Measurements from ENCODE around the gene ADGRL3.

Gene ADGRL3

DNA sequence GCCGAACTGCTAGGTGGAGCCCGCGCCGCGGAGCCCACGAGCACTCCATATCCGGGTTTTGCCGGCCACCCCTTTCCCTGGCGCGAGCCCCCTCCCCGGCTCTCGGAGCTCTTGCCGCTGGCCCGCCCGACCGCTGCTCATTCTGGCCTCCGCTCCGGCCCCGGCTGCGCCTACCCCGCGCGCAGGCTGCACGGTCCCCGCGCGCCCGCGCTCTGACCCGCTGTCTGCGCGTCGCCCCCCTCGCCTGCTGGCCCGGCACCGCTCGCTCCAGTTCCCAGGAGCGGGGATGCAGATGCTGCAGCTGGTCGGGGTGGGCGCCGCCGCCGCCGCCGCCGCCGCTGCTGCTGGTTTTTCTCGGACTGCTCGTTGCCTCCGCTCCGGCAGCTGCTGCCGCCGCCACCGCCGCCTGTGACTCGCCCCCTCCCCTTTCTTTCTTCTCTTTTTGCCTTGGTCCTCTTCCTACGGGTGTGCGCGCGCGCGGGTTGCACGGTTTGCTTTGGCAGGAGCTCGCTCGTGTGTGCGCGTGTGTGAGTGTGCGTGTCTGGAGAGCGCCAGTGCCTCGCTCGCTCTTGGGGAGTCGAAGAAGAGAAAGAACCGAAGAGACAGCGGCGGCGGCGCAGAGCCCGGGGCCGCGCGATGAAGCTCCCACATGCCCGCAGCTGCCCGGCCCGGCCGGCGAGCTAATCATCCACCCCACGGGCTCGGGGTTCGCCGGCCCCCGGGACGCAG lies at the start of gene ADGRL3:
ADGRL3 (plus strand) TSS at position 140 of the 729 bp plus-strand sequence.
- peak in 2 of 3 donors; percentile 7 to 18 for DNase-seq

DNA sequence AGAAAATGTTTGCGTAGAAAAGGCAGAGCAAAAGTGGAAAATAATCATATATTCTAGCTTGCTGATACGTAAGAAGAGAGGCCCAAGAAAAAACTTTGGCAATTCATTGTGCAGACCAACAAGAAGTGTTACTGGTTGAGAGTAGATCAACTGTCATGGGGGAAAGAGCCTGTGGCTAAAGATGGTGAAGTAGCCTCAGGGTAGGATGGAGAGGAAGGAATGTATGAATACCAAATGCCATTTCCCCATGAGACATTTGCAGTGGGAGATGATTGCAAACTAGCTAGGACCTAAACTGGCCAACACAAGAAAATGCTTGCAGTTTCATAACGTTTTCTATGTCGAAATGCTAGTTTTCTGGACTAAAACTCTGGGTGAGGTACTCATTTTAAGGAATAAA lies 47.7 kb upstream of the ADGRL3 start:
- no peak for DNase-seq

DNA sequence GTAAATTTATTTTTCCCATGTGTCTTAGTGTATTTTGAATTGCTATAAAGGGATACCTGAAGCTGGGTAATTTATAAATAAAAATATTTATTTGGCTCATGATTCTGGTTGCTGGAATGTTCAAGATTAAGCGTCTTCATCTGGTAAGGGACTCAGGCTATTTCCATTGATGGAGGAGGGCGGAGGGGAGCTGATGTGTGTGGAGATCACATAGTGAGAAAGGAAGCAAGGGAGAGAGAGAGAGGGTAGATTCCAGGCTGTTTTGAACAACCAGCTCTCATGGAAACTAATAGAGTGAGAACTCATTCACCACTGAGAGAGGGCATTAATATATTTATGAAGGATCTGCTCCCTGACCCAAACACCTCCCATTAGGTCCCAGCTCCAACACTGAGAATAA lies 39.6 kb upstream of the ADGRL3 start:
- DNase-seq = no peak

DNA sequence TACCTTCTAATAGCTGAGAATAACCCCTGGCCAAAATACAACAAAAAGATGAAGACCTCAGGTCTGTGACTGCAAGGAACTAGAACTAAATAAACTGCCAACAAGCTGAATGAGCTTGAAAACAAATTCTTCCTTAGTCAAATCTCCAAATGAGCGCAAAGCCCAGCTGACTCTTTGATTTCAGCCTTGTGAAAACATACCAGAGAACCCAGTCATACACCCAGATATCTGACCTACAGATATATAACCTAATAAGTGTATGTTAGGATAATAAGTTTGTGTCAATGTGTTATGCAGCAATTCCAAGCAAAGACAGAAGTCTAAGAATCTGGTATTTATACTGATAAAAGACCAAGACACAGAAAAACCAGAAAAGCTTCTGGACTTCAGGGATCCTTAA lies 38.0 kb upstream of the ADGRL3 start:
- no peak for DNase-seq

DNA sequence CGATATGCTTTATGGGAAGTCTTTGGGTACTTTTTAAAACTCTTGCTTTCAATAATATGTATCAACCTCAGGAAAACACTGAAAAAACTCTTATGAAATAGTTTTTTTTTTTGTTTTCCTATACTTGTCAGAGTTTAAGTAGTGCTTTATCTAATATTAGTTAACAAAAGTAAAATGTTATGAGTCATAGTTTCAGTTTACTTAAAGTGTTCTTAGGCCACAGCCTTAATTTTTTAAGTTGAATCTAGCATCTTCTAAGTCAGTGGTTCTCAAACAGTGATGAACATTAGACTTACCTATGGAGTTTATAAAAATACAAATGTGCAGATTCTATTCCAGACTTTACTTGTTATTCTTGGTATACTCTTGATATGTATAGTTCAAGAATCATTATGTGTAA lies 26.3 kb upstream of the ADGRL3 start:
- DNase-seq = no peak

DNA sequence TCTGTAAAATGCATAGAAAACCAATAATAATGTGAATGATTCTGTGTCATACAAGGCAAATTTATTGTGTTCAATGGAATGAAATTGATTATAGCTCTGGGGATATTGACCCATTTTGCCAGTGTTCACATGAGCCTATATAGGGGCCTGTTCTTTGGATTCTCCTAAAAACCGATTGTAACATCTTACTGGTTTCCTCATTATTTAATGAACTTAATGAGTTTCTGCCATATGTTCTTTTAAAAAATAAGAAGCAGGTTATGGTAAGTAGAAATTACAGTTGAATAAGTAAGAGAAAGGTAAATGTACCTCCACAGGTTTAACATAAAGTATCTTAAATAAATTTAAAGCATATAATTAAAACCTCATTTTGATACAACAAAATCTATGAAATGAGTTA lies 24.6 kb upstream of the ADGRL3 start:
- no peak for DNase-seq

DNA sequence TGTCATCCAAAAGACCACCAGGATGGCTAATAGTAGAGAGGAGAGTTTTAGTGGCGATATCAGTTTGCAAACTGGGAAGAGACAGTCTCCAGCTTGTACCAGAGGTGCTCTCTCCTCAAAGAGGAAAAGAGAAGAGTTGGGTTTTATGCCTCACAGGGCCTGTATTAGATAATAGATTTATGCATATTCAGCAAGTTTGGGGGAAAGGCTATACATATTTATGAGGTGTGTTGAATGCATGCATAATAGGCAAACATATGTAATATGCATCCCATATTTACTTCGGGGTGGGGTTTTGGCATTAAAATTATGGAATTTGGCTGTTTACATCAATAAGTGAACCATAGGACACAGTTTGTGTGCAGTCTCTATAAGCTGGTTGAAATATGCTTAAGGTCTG lies 22.8 kb upstream of the ADGRL3 start:
- DNase-seq = no peak

DNA sequence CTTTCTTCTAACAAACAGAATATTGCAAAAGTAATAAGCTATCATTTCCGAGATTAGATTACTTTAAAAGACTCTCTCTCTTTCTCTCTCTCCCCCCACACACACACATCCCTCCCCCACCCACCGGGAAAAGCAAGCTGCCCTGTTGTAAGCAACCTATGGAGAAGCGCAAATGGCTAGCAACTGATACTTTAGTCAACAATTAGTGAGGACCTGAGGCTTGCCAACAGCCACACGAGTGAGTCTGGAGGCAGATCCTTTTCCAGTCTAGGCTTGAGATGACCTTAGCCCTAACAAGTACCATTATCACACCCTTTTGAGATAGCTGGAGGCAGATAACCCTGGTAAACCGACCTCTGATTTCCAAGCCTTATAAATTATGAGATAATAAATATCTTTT lies 19.7 kb upstream of the ADGRL3 start:
- no peak for DNase-seq

DNA sequence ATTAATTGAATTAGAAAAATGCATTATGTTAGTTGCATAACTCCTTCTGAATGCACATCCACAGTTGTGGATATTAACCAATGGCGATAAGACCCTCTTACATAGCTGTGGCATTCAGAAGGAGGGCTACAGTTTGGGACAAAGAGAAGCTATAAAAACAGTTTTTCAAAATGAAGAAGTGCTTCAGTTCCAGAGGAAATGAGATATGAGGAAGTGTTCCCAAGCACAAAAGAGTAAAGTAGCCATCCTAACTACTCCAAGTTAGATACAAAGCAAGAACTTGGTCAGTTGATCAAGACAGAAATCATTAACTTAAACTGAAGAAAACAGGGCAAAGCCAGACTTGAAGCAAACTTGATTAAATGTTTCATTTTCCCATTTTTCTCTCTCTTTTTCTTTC lies 17.2 kb upstream of the ADGRL3 start:
- peak in 1 of 3 donors; percentile 17 for DNase-seq

DNA sequence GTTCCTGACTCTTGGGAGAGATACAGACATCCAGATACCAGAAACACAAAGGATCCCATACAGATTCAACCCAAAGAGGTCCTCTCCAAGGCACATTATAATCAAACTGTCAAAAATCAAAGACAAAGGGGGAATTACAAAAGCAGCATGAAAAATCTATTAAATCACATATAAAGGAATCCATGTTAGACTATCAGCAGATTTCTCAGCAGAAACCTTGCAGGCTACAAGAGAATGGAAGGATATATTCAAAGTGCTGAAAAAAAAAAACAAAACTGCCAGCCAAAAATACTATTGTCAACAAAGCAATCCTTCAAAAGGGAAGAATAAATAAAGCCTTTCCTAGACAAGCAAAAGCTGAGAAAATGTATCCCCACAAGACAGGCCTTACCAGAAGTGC lies 14.8 kb upstream of the ADGRL3 start:
- DNase-seq = no peak

DNA sequence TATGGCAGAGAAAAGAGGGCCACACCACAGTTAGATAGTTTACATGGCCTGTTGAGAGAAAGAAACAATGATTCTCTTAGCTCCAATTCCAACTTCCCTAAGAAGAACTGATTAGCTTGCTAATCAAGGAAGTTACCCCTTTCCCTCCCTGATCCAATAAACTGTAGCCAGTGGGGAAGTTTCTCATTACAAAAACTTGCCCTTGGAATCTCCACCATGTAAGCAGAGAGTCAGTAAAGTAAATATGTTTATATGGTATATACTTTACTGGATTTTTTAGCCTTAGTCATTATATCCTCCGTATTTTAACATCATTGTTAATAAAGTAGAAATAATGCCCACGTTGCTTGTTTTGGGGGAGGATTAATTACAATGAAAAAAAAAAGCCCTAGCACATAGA lies 7.7 kb upstream of the ADGRL3 start:
- DNase-seq = no peak

DNA sequence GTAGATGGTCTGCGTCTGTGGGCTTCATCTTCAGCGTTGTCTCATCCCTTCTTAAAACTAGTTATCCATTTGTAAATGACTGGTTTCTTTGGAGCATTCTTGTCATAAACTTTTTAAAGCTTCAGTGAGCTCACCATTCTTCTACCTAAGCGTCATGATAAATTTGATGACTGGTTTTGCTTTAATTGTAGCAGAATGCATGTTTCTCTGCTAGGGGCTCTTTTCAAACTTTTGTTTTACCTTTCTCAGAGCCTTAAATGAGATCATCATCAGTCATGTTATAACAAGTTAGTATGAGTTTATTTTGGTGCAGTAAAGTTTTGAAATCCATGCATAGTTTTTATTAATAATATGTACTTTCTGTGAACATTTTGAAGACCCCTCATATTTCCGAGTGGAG lies 6.3 kb upstream of the ADGRL3 start:
- no peak for DNase-seq

DNA sequence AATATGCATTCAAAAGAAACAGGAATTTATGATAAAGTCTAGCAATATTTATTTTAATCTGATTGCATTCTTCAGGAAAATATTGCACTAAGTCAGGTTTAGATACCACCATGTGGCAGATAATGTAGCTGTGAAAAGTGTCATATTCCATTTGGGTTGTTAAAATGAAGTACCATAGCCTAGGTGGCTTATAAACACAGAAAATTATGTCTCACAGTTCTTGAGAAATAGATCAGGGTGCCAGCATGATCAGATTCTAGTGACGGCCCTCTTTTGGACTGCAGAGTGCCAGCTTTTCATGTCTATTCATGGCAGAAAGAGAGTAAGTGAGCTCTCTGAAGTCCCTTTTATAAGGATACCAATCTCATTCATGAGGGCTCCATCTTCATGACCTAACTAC lies 5.6 kb upstream of the ADGRL3 start:
- no peak for DNase-seq

DNA sequence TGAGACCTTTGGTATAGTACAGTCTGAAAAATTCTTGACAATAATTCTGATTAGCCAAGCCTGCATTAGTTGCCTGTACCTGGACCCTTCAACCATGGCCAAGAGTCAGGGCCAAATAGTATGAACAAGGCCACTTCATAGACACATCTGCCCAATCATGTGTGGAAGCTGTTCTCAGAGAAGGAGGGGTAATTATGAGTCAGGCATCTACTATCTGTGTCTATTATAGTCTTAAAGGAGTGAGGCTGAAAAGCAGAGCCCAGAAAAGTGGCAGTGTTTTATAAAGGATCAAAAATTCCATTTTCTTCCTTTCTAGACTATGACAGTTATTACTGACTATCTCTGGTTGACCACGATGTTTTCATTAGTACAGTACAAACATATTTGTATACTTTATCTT lies 5.0 kb upstream of the ADGRL3 start:
- DNase-seq = no peak

DNA sequence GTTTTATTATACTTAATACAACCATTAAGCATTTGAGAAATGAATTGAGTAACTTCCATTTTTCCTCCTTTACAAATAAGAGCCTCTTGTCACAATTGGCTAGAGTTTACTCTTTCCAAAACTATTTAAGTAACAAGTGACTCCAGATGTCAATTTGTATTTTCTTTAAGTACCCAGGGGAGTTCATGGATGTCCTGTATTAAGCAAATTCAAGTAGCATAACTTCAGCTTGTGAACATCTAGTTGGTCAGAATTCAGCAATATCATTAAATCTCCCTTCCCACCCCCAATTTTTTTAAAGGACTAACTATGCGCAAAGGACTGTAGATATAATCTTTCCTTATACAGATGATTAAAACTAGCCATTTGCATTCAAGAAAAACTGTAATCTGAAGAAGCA lies 1.4 kb upstream of the ADGRL3 start:
- DNase-seq = no peak

DNA sequence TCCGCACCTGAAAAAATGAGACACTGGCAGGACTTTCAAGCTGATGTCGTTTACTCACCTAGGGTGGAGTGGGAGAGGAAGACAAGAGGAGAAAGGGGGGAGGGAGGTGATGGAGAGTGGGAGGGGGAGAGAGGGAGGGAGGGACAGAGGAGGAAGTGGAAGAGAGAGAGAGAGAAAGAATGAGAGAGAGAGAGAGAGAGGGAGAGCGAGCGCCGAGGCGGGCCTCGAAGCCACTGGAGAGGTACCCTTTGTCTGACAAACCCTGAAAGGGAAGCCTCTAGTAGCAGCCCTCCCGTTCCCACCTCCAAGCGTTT lies 296 bp upstream of the ADGRL3 start:
- no peak for DNase-seq

DNA sequence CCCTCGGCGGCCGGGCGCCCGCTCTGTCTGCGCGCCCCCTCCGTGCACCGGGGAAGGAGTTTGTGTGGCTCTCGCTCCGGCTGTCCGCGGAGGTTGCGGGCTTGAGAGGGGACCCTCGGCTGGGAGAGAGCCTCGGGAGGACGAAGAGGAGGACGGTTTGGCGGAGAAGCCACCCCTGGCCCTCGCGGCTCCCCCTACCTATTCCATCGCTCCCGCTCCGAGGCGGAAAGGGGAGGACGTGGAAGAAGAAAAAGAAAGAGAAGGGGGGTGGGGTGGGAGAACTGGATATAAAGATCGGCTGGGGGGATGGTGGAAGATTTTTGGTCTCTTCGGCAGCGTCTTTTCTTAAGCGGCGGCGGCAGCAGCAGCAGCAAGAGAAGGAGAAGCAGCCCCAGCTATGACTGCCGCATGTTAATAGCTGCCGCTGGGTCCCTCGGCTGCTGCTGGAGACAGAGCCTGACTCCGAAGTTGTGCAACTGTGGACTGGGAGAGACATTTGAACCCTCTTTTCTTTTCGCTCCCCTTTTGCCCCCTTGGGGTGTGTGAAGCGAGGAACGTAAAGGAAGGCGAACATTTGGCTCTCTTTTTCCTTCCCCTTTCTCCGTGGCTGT lies 895 bp downstream of the ADGRL3 start:
- DNase-seq = peak in 2 of 3 donors; percentile 21

DNA sequence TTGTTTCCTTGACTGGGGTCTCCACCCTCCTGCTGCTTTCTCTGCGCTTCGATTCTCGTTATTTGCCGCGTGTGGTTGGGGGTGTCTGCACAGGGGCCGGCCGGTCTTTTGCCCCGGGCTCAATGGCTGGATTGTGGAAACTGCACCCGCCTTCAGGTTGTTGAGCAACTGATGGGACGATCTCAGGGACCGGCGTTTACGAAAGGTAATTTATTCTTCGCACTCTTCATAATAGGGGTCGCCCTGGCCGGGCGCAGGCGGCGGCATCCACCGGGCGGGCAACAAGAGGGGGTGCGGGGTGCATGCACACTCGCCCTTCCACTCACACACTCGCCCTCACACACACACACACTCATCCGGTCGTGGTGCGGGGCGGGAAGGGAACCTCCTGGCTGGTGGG lies 1.4 kb downstream of the ADGRL3 start:
- DNase-seq = no peak

DNA sequence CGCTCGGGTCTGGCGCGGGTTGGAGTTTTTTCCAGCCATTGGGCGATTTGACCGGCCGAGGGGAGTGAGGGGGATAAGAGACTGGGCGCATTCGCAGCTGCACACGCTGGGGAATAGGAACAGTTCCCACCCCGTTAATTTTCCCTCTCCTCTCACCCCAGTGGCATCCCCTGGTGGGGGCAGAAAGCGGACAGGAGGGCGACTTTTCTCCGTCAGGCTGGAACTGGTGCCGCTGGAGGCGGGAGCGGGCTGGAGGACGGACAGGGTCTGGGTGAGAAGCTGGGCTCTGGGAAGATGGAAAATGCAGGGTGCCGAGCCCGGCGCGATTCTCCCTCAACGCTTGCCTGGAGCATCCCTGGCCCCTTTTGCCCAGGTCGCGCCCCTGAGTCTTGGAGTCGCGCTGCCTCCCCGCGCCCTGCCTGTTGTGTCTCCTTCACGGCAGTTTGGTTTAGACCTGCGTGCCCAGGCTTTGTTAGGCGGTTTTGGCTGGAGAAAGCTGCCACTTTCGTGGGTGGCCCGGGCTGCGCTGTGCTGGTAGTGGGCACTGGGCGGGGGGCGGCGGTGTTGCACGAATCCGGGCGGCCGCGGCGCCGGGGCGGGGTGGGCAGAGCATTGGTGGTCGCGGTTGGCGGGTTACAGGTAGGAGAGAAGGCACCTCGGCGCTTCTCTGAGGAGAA lies 2.0 kb downstream of the ADGRL3 start:
- peak in 1 of 3 donors; percentile 1 for DNase-seq

DNA sequence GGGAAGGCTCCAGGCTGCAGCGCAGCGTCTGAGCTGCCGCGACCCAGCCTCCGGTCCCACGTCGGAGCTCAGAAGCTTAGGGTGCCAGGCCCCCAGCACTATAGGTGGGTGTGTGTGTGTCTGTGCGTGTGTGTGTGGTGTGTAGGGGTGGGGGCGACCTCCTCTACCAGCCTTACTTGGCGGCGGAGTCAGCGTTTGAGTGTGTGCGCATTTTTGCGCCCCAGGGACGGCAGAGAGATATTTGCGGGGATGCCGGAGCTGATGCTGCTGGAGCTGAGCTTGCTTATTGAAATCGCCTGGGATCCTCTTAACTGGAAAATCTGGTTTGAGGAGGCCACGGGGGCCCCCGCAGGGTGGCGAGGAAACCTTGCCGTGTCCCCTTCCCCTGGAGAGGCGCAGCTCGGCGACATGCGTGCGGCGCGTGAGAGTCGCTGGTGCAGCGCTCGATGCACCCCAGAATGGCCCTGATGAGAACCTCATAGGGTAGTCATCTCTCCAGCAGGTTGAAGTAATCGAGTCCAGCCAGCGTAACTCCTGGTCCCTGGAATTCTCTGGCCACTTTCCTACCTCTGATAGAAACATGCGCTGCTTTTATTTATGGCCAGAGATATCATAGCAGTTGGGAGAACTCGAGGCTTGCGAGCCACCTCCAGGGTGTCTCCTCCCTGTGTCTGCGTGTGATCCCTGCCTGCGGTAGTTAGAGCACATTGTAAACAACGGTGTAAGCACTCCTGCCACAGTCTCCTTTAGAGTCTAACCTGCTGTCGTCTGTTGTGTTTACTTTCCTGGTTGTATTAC lies 2.7 kb downstream of the ADGRL3 start:
- DNase-seq = no peak

DNA sequence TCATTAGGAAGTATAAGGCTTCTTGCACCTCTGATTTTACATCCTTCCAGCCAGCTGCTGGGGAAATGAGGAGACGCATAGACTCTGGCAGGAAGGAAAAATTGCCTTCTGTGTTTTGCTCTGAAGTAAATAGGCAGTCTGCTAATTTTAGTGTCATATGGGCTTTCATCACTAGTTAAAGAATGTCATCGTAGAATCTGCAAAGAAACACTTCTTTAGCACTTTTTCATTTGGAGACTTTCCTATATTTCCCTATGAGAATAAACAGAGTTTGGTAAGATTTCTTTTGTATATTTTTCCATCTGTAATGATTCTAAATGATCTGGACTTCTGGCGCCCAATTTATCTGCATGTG lies 3.3 kb downstream of the ADGRL3 start:
- no peak for DNase-seq

DNA sequence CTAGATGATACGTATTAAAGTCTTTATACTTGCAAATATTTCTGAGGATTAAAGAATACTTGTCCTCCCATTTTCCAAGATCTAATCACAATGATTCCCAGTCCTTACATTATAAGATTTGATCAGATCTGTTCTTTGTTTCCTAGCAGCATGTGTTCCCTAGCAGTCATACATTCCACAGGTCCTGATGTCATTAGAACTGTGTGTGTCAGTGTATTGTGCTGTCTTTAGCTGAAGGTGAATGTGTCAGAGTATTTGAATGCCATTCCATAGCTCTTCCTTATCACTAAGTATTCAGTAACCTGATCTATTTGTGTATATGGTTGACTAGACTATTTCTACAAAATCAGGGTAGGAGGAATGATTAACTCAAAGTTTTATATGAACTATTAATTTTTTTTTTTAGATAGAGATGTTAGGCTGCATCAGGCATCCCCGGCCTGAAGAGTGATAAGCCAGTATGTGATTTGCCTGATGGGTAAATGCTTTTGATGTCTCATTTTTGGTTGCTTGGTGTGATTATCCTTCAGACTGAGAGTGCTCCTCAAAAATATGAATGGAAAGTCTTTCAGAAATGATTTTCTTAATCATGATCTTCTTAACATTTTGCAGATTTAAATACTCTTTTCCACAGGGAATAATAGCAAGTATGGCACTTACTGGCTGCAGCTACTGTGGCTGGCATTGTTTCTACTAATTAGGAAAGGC lies 4.4 kb downstream of the ADGRL3 start:
- DNase-seq = no peak

DNA sequence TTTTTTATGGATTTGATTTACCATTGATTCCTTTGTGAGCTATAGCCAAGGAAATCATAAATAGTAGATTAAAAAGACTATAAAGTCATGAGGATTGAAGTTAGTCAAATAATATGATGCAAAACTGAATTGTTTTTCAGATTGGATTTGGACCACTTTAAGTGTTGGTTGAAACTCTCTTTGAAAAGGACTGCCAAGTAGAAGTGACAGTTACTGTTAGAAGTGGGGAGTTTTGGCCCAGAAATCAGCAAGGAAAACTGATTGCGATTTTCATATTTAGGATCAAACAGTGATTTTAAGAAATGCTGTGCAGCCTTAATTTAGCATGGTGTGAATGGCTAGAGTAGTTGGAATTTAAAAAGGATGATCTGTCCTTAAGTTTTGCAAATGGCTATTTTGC lies 4.9 kb downstream of the ADGRL3 start:
- no peak for DNase-seq
